Left colon (tissue), 2 donors: ENCODE data around the gene SDE2. TPM values are rescaled to one million over a fixed set of nuclear protein-coding genes. Genes with fewer than 3 reads are reported as not detected.

Source experiments
- ATAC-seq: fragments of 200-7000 bp; cut with Tn5 transposase; one replicate; pipeline ENCODE4 v1.9.1; 2020; ENCODE audit warnings: mild to moderate bottlenecking, moderate library complexity
- DNase-seq, 2 donors: peaks; one replicate each; pipeline ENCODE4 v3.0.0-alpha.2; 2020
- intact Hi-C, 2 donors: fragments of 100-400 bp; cut with DNase I in 1 of 2; cut with micrococcal nuclease in 1 of 2; formaldehyde crosslinking; loops; one replicate each; pipeline versions ENCODE4 v1.11.2 to v1.14.0; 2022; cut with DNase I, micrococcal nuclease
- long read RNA-seq: library from polyadenylated mRNA; unstranded; transcript quantifications from one replicate; pipeline ENCODE4 v2.0.0, GENCODE V29; 2021
- total RNA-seq, 2 donors: library from RNA; stranded (reverse); fragmentation: NEBNext Ultra II Directional; extraction: Animal tissue kit (Norgen Biotek cat#: 25700); gene quantifications; one replicate each; pipeline ENCODE4 v1.2.1, GENCODE V29; 2021
- donor health status: DM: no; HTN: no; CAD: no.
- donor health status: DM: yes; HTN: yes; CAD: no.

Gene SDE2
- total RNA-seq: 10 to 100 TPM; 16.2 to 16.4 TPM
- long read RNA-seq, transcript SDE2-201 (7 exons, 3,975 nt): major isoform, 9 of 27 reads
- long read RNA-seq, partial matches to known transcripts: 2 of 27 reads
- long read RNA-seq, other reads (novel, unspliced or antisense): 16 of 27 reads

DNA sequence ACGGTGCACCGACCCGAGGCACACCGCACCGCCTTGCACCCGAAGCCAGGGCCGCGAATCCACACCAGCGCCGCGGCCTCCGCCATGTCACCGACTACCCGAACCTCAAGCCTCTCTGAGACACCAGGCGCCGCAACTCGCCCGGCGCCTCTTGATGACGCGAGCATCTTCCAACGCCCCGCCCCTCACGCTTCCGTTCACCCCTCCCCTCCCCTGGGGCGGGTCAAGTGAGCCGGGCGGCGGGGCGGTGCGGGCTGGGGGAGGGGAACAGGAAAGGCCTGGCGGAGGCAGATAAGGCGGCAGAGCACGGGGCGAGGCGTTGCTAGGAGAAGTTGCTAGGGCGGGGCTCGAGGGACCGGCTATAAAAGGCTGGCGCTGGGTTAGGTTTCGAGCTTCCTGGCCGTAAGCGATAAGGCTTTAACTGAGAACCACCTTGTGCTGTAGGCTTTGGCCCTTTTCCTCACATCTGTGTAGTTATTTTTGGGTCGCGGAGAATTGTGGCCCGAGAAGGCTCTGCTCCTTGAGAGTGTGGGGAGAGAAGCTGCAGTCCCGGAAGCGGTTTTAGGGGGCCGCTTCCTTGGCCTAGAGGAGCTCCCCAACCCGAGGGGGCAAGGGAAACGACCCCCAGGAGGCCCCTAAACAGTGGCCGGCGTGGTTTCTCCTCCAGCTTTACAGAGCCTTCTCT is at the start of gene SDE2:
TSS of gene SDE2 (minus strand) at position 117 of the 685 bp plus-strand sequence. CDS start at position 86, 31 bp downstream.
- peak; percentile 96 for ATAC-seq
- DNase-seq: peak; percentile 100
- intact Hi-C loops: no loop called here

DNA sequence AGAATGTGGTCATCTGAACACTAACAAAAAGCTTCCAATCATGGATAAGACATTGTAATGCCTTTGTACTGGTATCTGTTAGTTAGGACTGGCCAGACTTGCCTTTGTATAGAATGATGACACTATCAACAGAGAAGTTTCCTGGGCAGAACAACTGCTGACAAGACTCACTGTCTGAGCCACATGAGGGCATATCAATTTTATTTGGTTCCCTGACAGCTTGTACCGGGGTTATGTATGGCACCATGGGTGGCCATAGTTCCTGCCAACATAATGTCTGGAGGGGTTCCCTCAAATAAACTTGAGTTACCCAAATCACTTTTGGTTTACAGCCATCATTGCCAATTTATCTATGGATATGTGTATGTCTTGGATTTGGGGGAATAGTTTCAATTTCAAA is 49.7 kb upstream of the SDE2 start:
- intact Hi-C loops: no loop called here
- ATAC-seq (no peak), DNase-seq (no peak)

DNA sequence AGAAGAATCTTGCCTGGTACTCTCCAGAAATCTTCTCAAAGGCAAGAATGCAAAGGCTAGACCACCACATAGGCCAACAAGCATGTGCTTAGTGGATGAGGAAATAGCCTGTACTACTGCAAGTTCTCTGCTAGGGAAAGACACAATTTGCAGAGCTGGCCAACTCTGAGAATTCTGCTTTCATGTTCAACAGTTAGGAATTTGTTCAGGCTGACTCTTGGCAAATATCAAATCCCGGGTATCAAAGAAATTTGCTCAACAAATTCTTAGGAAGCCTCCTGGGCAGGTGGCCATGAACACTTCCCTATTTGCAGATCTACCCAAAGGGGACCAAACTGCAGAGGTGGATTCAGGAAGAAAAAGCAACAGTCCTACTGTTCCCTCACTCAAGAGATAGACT is 48.4 kb upstream of the SDE2 start:
- DNase-seq: no peak
- ATAC-seq: no peak
- intact Hi-C loops: no loop called here

DNA sequence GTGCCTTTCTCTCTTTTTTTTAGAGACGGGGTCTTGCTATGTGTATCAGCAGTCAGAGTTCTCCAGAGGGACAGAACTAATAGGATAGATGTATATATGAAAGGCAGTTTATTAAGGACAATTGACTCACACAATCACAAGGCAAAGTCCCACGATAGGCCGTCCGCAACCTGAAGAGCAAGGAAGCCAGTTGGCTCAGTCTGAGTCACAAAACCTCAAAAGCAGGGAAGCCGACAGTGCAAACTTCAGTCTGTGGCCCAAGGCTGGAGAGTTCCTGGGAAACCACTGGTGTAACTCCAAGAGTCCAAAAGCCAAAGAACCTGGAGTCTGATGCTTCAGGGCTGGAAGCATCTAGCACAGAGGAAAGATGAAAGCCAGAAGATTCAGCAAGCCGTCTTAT is 47.1 kb upstream of the SDE2 start:
- DNase-seq (peak in 1 of 2 donors; percentile 44), ATAC-seq (peak; percentile 93)

DNA sequence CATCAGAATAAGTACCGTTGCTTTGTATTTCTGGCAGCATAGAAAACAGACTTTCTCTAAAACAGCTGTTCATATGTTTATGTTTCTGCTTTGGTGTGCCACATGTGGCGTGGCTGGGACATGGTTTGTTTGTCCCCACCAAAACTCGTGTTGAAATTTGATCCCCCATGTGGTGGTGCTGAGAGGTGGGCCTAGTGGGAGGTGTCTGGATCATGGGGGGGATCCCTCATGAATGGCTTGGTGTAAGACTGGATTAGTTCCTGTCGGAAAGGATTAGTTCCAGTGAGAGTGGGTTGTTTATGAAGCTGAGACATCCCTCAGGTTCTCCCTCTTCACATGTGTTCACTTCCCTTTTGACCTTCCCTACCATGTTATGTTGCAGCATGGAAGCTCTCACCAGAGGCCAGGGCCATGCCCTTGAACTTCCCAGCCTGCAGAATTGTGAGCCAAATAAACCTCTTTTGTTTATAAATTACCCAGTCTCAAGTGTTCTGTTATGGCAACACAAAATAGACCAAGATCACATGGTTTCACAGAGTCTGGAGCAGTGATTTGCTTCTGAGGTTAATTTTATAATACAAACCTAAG is 45.5 kb upstream of the SDE2 start:
- DNase-seq (no peak), ATAC-seq (no peak)
- intact Hi-C loops: no loop called here

More for the DNA sequence above, 47.1 kb upstream of the SDE2 start:
- intact Hi-C loops: no loop called here

DNA sequence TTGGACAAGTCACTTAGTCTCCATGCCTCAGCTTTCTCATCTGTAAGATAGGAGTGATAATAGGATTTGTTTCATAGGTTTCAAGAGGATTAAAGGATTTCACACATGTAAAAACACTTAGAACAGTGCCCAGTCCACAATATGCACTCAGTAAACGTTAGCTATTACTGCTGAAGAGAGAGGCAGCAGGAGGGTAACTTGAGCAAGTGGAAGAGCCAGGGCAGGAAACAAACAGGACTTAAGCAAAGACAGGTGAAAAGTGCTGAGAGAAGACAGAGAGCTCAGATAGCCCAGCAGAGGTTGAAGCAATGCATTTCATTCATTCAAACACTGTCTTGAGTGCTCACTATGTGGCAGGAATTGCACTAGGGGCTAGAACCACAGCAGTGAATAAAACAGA is 42.3 kb upstream of the SDE2 start:
- intact Hi-C loops: no loop called here
- DNase-seq: no peak
- ATAC-seq: no peak

DNA sequence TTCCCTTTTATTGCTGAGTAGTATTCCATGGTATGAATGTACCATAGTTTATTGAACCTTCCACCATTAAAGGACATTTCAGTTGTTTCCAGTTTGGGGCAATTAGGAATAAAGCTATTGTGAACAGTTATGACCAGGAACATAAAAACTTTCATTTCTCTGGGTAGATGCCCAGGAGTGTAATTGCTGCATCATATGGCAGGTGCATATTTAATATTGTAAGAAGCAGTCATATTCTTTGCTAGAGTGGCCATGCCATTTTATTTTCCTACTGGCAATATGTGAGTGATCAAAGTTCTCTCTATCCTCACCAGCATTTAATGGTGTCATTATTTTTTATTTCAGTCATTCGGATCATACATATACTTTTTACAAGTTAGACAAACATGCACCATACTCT is 39.5 kb upstream of the SDE2 start:
- DNase-seq (no peak), ATAC-seq (peak; percentile 82)

DNA sequence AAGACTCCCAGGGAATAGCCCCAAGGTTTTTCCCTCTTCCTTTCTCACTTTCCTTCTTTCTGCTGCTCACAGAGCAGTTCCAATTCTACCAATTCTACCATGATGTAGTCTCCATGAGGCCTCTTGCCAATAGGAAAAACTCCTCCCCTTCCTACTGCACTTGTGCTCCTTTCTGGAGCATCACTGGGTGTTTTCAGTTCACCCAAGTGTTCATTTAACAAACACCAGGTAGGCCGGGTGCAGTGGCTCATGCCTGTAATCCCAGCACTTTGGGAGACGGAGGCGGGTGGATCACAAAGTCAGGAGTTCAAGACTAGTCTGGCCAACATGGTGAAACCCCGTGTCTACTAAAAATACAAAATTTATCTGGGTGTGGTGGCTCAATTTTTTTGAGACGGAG is 36.8 kb upstream of the SDE2 start:
- intact Hi-C loops: no loop called here
- no peak for ATAC-seq
- DNase-seq: no peak

More for the DNA sequence above, 39.5 kb upstream of the SDE2 start:
- intact Hi-C loops: no loop called here

DNA sequence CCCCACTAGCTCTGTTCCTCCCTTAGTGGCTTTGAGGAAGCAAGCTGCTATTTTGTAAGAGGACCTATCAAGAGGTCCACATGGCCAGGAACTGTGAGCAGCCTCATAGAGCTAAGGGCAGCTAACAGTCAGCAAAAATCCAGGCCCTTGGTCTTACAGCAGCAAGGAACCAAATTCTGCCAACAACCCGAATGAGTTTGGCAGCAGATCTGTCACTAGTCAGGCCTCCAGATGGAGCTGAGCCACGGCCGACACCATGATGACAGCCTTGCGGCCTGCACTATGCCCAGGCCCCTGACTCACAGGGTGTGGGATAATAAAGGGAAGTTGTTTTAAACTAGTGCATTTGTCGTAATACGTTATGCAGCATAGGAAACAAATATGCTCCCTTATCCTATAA is 35.3 kb upstream of the SDE2 start:
- intact Hi-C loops: no loop called here
- ATAC-seq: peak; percentile 76

DNA sequence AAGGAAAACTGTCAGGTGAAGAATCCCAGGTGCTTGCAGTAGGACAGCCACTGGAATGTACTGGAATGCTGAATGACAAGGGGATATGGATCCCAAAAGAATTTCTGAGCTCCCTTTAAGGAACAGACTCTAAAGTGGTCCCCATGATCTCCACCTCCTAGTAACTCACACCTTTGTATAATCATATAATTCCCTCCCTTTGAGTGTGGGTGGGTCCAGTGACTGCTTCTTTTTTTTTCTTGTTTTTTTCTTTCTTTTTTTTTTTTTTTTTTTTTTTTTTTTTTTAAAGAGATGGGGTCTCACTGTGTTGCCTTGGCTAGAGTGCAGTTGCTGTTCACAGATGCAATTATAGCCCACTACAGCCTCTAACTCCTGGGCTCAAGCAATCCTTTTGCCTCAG is 34.8 kb upstream of the SDE2 start:
- DNase-seq: no peak
- no peak for ATAC-seq
- intact Hi-C loops: no loop called here

More for the DNA sequence above, 35.3 kb upstream of the SDE2 start:
- DNase-seq: peak; percentile 74 to 89

DNA sequence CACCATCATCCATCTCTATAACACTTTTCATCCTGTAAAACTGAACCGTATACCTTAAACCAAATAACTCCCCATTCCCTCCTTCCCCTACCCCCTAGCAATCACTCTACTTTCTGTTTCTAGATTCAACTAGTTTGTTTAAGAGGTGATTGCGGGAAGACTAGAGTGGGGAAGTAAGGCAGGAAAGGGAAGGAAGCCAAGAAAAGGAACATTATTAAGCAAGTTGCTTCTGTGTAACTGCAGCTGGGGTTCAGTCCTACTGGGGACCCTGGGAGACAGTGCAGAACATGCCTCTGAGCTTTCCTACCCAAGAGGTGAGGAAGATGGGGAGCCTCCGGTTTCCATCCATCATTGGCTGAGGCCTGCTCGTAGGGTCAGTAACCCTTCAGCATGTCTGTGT is 34.4 kb upstream of the SDE2 start:
- intact Hi-C loops: no loop called here
- no peak for ATAC-seq
- no peak for DNase-seq

DNA sequence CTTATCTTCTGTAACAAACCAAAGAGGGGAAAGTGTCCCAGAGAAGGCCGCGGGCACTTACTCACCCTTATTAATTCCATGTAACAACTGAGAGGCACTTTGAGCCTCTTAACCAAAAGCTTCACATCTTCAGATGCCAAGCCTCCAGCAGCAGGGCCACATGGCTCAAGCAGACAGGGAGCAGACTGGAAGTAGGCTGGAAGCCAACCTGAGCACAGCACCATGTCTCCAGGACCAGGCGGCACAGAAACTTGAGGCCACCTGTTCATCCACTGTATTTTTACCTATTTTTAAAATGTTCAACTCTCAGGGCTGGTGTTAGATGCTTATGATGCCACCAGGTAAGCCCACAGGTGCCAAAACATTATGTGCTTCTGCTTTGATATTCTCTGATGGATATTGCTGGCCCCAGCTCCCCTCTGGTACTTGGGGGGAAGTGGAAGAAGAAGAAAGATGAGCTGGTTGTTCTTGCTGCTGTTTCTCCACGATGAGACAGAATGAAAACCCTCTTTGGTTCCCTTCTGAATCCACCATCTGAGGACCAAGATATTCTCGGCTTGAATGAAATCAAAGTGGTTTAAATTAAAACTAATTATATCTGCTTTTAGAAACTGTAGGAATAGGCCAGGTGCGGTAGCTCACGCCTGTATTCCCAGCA is 30.6 kb upstream of the SDE2 start:
- DNase-seq: peak; percentile 24 to 54

DNA sequence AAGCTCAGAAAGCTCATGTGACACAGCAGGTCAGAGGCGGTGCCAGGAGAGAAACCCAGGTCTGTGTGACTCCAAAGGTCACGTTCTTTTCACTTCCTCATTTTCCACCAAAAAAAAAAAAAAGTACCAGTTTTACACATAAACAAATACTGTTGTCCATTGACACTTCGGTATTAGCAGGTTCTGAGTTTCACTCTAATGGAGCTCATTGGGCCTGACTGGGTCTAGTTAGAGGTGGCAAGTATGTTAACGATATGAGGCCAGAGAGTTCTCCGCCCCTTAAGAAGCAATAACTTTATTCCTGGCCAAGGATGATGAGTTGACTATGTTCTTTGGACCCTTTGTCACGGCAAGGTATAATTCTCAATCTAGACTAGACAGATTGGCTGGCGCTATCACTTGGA is 30.0 kb upstream of the SDE2 start:
- DNase-seq (peak; percentile 69 to 83), ATAC-seq (peak; percentile 88)
- intact Hi-C loops: no loop called here

More for the DNA sequence above, 30.6 kb upstream of the SDE2 start:
- ATAC-seq: peak; percentile 45
- intact Hi-C loops: no loop called here

DNA sequence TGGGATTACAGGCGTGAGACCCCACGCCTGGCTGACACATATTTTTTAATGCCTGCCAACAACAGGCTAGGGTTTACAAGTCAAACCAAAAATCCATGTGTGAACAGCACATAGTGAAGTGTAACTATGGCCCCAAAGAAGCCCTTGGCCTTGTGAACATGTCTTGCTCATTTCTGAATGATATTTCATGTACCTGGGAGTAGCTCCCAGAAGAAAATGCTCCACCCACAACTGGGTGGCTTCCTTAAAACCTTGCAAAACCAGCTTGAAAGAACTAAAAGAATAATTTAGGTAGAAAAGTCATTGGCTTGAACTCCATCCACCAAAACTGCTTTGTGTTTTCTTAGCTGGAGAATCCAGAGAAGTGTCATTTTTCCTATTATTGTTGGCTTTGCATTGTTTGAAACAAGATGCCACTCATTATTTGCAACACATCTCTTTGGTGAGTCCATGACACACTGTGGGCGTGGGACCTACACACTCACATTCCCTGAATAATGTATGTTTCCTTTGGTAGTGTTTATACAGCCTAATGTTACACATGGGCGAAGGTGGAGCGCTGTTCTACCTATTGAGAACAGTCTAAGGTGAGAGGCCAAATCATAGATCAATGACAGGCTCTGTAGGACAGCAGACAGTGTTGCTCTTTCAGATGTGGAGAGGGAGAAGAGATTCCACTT is 28.5 kb upstream of the SDE2 start:
- intact Hi-C loops: no loop called here
- ATAC-seq (peak; percentile 45), DNase-seq (peak in 1 of 2 donors; percentile 46)

DNA sequence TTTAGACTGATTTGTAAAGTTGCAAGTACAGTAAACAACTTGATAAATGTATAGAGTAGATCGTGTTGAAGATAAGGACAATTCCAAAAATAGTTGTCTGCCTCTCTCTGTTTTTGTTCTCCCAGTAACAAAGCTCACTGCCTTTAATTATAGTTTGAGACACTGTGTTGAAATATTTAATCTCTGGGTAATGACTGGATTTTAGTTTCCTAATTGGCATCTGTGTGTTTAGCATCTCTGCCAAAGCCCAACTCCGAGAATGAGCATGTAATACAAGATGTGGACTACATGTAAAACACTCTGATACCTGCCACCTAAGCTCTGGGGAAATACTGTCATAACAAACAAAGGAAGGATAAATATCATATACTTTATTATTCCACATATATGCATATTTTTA is 27.7 kb upstream of the SDE2 start:
- intact Hi-C loops: no loop called here
- no peak for DNase-seq
- ATAC-seq: no peak

DNA sequence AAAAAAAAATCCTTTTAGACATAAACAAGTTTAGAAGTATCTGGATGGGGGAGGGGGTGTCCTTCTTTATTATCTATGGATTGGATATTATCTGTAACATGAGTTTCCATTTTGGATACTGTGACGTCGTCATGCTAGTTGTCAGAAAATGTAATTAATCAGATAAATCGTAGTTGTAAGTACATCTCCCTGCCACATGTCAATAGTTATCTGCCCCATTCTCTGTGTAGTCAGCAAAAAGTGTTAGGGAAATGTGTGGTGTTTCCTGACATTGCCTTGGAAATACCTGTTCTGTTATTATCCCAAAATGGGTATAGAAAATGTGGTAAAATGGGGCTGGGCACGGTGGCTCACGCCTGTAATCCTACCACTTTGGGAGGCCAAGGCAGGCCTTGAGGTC is 24.6 kb upstream of the SDE2 start:
- DNase-seq: no peak
- ATAC-seq: no peak
- intact Hi-C loops: no loop called here

DNA sequence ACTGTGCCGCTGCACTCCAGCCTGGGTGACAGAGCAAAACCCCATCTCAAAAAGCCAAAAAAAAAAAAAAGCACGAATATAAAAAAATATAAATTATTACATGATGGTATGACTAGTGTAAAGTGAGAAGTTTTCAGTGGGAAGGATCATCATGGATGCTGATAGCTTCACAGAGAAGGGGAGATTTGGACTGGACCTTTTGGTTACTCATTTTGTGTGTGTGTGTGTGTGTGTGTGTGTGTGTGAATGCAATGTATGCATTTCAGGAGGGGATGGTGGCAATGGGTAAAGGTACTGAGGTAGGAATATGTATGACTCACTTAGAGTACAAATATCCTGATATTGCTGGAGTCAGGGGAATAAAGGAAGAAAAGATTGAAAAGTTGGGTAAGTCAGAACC is 22.7 kb upstream of the SDE2 start:
- no peak for DNase-seq
- intact Hi-C loops: no loop called here
- no peak for ATAC-seq

DNA sequence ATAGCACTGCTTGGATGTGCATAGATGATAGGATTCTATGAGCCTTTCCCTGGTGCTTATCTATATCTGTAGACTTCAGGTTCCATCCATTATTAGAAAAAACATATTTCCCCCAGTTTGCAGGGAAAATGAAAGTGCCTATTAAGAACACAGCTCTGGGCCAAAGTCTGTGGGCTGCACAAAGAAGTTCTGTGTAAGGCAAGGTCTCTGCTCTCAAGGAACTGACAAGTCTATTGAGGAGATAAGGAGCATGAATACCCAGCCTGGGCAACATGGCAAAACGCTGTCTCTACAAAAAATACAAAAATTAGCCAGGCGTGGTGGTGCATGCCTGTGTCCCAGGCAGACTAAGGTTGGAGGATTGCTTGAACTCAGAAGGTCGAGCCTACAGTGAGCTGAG is 22.3 kb upstream of the SDE2 start:
- ATAC-seq (no peak), DNase-seq (no peak)
- intact Hi-C loops: no loop called here

DNA sequence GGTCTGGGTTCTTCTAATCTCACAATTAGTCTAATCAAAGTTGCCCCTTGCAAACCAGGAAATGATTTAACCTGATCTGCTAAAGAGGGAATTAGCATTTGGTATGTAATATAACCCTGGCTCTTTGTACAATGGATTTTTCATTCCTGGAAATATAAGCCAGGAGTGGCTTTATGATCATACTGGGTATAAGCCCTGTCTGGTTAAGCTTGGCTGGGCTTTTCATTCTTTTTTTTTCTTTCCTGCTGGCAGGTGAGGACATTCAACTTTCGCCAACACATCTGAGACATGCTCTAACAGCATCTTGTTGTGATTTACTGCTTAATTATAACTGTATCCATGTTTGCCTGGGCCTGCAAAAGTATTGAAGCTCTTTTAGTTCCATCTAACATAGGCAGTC is 20.4 kb upstream of the SDE2 start:
- ATAC-seq: peak; percentile 88
- intact Hi-C loops: no loop called here
- DNase-seq: no peak

DNA sequence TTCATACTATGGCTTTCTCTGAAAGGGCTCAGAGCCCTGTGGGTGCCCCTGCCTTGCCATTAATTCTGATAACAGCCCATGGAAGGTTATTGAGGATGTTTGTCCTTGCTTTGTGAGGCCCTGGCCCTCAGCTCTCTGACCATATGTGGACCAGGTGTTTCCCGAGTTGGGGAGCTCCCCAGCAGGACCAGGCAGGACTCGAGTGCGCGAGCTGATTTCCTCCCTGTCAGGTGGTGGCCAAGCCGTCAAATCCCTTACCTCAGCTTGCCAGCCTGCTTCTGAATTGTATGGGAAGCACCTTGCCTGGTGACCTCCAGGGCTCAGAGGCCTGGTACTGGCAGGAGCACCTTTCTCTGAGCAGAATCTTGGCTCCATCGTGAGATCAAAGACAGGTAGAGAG is 17.9 kb upstream of the SDE2 start:
- DNase-seq (no peak), ATAC-seq (no peak)
- intact Hi-C loops: no loop called here
